Measurements from ENCODE around the gene PIGM.
"Not testable (repeated sequence)": the region's sequence is repeated elsewhere in the genome, so short reads cannot be mapped to it uniquely, and the experiment has no call there.

PIGM gene

DNA sequence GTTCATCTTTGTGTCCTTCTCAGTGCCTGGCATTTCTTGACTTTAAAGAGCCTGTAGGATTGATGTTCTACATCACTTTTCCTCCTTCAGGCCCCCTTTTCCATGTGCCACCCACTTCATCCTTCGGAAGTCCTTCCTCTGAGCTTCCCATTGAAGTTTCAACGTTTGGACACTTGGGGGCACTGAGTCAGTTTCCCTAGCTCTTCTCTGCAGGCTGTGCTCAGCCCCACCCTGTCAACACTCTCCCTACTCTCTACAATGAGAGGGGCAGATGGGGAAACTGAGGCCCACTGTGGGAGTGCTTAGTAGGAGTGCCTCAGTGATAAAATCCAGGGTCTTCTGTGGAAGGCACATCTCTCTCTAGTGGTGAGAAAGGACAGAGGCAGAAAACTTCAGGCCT is 26.3 kb upstream of the PIGM start:
- DNase-seq = no peak

- DNase-seq = no peak
Measured at GRCh38 chr1:160056648-160057169, 24.9 kb upstream of the PIGM start.

GRCh38 chr1:160053548-160054365 is 22.0 kb upstream of the PIGM start:
- no peak for DNase-seq

- DNase-seq = no peak
Measured at GRCh38 chr1:160052936-160053335, 21.1 kb upstream of the PIGM start.

DNA sequence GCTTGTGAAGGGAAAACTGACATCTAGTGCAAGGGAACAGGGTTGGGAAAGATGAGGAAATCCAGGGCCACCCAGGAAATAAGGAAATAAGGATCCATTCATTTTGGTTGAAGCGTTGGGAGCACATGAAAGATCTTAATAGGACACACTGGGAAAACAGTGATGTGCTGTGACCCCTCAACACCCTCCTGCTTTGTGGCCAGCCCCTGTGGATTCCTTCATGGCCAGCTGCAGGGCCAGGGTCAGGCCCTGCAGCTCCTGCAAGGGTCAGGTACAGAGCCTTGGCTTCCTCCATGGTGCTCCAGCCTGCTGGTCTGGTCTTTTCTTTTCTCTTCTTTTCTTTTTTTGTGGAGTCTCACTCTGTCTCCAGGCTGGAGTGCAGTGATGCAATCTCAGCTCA is 18.8 kb upstream of the PIGM start:
- DNase-seq = no peak

DNA sequence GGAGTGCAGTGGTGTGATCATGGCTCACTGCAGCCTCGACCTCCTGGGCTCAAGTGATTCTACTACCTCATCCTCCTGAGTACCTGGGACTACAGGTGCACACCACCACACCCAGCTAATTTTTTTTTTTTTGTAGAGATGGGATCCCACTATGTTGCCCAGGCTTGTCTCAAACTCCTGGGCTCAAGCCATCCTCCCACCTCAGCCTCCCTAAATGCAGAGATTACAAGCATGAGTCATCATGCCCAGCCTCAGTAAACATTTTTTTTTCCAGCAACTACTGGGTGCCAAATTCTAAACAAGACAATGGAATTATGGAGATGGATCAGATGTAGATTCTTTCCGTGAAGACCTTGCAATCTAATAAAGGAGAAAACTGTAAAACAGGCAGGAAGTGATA is 18.4 kb upstream of the PIGM start:
- not testable (repeated sequence) for DNase-seq

GRCh38 chr1:160049101-160049500 is 17.3 kb upstream of the PIGM start:
- no peak for DNase-seq

GRCh38 chr1:160048335-160048734 is 16.5 kb upstream of the PIGM start:
- DNase-seq = no peak

DNA sequence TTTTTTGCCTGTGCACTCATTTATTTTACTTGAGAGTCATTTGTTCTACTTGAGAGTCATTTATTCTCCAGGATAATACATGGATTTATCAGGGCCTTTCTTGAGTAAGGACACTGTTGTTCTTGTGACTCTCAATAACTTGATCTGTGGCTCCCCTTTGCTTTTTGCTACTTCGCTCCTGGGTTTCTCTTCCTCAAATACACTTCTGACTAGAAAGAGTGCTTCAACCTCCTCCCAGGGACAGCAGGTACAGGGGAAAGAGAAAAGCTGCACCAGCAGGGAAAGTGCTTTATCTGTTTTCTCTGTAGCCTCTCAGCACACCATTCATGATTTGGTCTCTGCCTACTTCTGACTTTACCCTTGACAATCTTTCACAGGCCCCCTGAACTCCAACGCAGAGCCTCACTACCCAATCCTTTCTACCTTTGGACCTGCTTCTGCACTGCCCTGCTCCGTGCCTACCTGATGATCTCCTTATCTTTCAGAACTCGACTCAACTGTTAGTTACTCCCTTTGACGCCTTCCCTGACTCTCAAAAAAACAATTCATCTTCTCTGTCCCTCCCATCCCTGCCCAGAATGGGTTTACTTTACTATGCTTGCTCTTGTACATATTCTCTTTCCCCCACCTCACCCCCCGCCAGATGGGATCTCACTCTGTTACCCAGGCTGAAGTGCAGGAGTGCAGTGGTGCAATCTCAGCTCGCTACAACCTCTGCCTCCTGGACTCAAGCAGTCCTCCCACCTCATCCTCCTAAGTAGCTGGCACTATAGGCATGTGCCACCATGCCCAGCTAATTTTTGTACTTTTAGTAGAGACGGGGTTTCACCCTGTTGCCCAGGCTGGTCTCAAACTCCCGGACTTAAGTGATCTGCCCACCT is 15.6 kb upstream of the PIGM start:
- DNase-seq = no peak

DNA sequence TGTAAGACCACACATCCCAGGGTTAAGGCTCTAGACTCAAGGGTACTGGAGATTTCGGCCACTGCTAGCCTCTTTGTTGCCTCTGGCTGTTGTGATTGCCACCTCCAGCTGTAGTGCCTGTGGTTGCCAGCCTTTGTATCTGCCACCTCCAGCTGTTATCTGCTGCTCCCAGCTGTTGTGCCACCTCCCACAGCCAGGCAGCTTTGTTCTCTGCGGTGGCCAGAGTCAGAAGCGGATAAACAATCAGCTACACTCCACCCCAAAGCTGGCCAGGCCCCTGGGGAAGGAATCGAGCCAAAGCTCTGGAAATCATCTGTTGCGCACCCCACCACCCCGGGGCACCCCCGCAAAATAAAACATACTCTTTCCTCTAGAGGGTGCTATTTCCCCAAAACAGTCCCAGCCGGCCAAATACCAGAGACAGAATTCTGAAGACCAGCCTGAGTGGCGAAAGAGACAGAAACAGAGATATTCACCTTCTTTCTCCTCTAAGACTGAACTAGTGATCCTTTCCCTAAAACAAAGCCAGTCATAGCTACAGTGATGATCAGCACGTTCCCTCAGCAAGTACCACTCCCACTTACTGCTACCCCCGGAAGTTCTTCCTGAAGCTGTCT is 14.8 kb upstream of the PIGM start:
- DNase-seq = no peak

GRCh38 chr1:160045653-160046052 is 13.9 kb upstream of the PIGM start:
- DNase-seq = no peak

GRCh38 chr1:160043543-160043942 is 11.8 kb upstream of the PIGM start:
- no peak for DNase-seq

- no peak for DNase-seq
Measured at GRCh38 chr1:160040476-160040875, 8.7 kb upstream of the PIGM start.

DNA sequence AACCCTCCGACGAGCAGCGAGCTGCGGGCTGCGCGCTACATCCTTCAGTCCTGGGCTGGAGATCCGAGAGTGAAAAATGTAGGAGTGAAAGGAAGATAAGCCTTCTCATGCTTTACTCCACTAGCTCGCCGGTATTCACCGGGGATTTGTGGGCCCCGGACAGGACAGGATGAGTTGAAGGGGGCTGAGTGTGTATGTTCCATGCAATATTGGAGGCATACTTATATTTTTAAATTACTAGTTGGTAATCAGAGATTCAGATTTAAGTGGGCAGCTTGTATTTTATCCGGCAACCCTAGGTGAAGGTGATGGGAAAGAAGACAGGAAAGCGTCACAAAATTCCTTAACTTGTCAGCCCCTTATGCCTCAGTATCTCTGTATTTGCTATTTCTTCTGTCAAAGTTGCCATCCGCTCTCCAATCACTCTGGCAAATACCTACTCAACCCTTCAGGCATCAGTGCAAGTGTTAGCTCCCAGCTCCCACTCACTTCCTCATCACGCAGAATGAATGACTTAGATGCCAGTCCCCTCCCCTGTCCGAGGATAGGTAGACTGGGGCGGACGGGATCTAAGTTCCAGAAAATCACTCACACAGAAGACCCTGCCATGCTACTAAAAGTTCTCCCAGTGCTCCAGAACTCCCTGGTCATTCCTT is 503 bp upstream of the PIGM start:
- DNase-seq = no peak

- no peak for DNase-seq
Measured at GRCh38 chr1:160030657-160031364, 979 bp downstream of the PIGM start.

DNA sequence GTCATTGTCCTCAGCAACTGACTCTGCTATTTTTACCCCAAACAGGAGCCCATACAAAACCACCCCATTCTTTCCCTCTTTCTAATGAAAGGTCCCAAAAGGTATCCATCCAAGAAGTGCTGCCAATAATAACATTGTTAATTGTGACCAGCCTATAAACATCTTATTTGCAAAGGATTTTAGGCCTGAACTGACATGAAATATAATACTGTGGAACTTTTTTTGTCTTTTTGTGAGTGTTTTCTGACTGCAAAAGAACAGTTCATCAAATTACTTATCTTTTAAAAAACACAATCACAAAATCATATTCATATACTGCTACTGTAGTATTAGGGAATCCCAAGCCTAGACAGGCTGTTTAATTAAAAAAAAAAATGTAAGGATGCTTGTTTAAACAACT is 3.4 kb downstream of the PIGM start:
- no peak for DNase-seq

DNA sequence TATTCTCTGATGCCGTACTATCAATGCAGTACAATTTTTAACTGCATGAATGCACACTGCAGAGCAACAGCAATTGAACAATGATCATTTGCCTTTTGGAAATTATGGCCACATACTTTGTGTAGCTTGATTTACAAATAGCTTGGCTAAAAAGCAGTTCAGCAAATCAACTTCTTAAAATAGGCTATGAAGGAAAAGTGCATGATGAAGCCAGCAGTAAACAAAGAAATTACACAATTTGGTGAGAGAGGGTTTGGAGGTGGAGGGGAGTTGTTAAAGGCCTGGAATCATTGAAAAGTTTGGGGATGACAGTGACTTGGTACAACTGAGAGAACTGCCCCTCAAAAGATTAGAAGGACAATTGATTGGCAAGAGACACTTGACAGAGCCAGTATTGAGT is 6.5 kb downstream of the PIGM start:
- DNase-seq = no peak

DNA sequence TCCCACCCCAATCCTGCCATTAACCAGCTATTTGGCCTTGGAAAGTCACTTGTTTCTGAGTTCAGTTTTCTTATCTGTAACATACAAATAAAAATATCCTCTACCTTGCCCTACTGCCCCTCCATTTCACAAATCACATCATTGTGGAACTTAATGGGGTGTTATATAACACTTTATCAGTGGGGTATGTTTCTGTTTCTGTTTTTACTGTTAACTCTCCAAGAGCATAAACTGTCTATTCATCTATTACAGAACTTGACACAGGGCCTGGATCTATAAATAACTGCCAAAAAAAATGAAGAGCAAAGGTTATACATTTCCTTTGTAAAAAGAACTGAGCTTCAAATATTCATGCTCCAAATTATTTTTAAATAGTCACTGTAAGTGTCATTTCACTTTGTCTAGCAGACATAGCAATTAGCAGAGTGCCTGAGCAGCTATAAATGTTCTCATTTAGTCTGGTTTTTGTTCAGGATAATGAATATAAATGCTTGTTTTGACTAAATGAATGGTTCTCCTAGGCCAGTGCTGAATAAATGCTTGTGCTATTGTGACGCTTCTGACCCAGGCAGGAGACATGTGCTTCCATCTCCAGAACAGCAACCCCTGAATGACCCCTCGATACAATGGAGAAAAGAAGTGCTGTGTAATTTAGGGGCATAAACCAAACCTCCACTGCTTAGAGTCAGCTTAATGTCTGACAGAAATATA is 7.4 kb downstream of the PIGM start:
- DNase-seq = no peak

GRCh38 chr1:160022330-160023310 is 9.2 kb downstream of the PIGM start:
- no peak for DNase-seq

DNA sequence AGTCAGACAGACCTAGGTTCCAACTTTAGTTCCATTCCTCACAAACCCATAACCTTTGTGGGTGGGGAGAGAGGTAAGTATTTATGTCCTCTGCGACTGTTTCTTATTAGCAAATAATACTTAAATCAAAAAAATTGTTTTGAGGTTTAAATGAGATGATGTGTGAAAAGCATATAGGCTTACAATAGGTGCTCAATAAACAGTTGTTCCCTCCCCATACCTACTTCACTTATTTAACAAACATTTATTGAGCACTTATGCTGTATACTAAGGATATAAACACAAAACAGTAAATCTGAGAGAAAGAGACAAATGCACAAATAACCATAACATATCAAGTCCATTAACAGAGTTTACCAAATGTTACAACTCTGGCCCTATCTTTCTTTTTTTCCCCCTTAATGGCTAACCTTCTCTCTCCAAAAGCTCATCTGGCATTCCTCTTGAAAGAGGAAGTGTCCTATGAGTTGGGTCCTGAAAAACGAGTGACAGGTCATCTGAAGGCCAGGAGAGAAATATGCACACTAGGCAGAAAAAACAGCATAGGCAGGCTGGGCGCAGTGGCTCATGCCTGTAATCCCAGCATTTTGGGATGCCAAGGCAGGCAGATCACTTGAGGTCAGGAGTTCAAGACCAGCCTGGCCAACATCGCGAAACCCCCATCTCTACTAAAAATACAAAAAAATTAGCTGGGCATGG is 10.3 kb downstream of the PIGM start:
- no peak for DNase-seq
